ENCODE results near the gene HSD17B8.

The HSD17B8 gene

GRCh38 chr6:33192671-33193602 lies 11.5 kb upstream of the HSD17B8 start:
- no peak for DNase-seq

GRCh38 chr6:33193619-33194018 lies 10.8 kb upstream of the HSD17B8 start:
- no peak for DNase-seq

GRCh38 chr6:33194431-33194979 lies 9.9 kb upstream of the HSD17B8 start:
- no peak for DNase-seq

- no peak for DNase-seq
Measured at GRCh38 chr6:33195304-33196165, 8.9 kb upstream of the HSD17B8 start.

- DNase-seq: peak; percentile 76
Measured at GRCh38 chr6:33197431-33198048, 6.9 kb upstream of the HSD17B8 start.

GRCh38 chr6:33198159-33198852 lies 6.1 kb upstream of the HSD17B8 start:
- no peak for DNase-seq

- no peak for DNase-seq
Measured at GRCh38 chr6:33198853-33199436, 5.5 kb upstream of the HSD17B8 start.

GRCh38 chr6:33199687-33200218 lies 4.7 kb upstream of the HSD17B8 start:
- DNase-seq: peak; percentile 82

- peak; percentile 100 for DNase-seq
Measured at GRCh38 chr6:33200219-33201146, 4.0 kb upstream of the HSD17B8 start, which contains the start of the genes RXRB and SLC39A7. RXRB (minus strand) TSS chr6:33200665; CDS start chr6:33200476, 189 bp downstream. SLC39A7 (plus strand) TSS chr6:33200867; CDS start chr6:33201246, 379 bp downstream.

GRCh38 chr6:33201147-33201545 lies 3.3 kb upstream of the HSD17B8 start:
- DNase-seq: no peak

- DNase-seq: no peak
Measured at GRCh38 chr6:33201935-33202334, 2.5 kb upstream of the HSD17B8 start.

GRCh38 chr6:33202799-33203198 lies 1.7 kb upstream of the HSD17B8 start:
- no peak for DNase-seq

GRCh38 chr6:33203443-33204164 lies 851 bp upstream of the HSD17B8 start:
- no peak for DNase-seq

GRCh38 chr6:33204165-33204414 lies 365 bp upstream of the HSD17B8 start:
- DNase-seq: no peak

- no peak for DNase-seq
Measured at GRCh38 chr6:33205191-33206026, 954 bp downstream of the HSD17B8 start.

- no peak for DNase-seq
Measured at GRCh38 chr6:33206027-33206863, 1.8 kb downstream of the HSD17B8 start.

- no peak for DNase-seq
Measured at GRCh38 chr6:33206864-33207551, 2.6 kb downstream of the HSD17B8 start.
